GM20431 (cell line): ENCODE measurements around the gene VWF.

Experiments used
- in situ Hi-C: fragments of 300-500 bp; cut with MseI, MboI; formaldehyde crosslinking; loops from one replicate; pipeline ENCODE4 v1.15.0; 2020; ENCODE audit warnings: low sequenced_read_pairs; ENCODE audit not compliant: unreplicated experiment

VWF gene

DNA sequence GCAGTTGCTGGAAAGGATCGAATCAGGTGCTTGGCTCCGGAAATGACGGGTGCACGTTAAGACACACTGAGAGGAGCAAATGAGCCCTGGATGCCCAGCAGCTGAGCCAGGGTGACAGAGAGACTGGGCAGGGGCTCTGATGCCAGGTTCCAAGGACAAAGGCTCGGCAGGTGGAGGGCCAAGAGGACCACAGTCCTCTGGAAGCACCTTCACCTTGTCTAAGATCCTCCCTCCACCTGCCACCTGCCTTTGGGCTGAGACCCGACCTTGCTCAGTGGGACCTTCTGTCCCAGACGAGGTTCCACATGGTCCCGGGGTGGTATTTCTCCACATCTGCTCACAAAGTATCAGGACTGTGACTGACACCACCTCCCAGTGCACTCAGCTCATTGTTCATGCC is 180.4 kb downstream of the VWF start:
- in situ Hi-C loops: no loop called here

DNA sequence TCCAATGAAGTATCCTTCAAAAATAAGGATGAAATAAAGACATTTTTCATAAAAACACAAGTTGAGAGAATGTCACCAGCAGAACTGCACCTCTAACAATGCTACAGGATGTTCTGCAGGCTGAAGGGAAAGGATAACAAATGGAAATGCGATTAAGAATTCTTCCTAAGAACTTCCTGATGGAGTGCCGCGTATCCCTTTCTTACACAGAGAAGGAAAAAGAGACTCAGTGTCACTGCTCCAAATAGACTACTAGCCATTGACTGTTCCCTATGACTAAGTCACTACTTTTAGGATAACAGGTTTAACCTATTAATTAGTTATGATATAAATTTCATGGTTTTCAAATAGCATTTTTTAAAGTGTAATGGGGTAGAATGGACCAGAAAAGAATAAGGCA is 182.6 kb downstream of the VWF start:
- in situ Hi-C loops: no loop called here

DNA sequence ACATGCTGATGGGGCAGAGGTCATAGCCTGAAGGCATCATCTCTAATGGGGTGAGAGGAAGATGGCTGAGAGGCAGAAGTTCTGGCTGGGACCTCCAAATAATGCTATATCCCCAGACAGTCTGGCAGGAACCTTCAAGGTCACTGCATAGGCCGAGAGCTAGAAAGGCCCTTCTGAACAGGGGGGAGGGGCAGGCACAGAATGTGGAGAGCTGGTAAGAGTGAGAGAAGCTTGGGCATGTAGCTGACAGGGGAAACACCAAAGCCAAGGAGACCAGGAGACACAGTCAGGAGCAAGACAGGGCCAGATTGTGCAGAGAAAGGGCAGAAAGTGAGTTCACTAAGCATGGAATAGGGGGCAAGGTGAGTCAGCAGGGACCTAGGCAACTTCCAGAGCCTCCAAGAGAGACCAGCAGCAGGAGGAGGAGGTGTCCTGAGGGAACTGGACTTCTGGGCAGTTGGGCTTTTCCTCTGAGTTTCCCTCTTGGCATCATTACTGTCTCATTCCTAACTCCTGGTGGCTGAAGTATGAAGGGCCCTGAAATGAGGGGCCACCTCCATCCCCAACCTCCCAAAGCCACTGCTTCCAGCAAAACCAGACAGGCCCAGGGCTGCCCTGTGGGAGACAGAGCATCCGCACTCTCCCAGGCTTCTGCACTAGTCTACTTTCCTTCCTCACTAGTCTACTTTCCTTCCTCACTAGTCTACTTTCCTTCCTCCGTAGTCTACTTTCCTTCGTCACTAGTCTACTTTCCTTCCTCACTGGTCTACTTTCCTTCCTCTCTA is 196.5 kb downstream of the VWF start:
- in situ Hi-C loops: no loop called here

DNA sequence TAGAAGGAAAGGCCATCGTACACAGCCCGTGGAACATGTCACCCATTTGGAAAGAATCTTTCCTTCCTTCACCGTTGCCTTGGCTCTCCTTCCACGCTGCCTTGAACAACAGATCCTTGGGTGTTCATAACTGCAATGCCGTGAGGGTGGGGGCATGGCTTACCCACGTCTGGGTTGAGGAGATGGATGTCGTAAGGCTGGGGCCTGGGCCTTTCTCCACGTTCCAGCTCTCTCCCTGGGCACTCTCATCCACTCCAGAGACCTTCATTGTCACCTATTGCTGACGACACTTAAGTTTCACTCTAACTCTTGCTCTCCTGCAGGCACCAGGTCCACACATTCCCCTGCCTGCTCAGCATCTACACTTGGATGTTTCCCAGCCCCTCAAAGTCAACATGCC is 198.8 kb downstream of the VWF start:
- in situ Hi-C loops: no loop called here

DNA sequence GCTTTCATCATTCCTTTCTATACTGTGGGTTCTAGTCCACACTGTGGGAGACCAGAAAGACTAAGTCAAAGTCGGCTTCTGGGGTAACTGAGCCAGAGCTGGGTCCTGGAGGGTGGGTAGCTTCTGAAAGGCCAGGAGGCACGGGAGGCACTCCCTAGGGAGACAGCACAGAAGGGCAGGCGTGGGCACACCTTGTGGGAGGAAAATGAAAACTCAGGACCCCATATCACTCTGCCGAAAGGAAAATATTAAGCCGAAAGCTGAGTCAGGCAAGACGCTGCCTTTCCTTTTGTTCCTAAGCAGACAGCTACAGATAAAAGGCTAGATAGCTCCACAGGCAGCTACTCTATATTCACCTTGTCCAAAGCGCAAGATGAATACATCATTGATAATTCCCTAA is 200.1 kb downstream of the VWF start:
- in situ Hi-C loops: no loop called here

DNA sequence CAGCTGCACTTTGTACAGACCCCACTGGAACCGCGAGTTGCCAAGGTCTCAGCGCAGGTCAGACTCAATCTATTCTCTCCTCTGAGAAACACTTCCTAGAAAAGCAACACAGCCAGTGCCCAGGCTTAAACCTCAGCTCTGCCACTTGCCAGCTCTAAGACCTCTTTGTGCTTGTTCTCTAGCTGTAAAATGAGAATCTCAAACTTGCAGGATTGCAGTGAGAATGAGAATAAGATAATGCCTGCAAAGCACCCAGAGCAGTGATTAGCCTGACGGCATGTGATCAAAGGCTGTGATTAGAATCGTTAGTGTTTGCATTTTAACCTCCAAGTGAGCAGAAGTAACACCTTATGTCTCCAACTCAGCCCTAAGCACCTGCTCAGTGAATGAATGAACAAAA is 200.7 kb downstream of the VWF start:
- in situ Hi-C loops: no loop called here

DNA sequence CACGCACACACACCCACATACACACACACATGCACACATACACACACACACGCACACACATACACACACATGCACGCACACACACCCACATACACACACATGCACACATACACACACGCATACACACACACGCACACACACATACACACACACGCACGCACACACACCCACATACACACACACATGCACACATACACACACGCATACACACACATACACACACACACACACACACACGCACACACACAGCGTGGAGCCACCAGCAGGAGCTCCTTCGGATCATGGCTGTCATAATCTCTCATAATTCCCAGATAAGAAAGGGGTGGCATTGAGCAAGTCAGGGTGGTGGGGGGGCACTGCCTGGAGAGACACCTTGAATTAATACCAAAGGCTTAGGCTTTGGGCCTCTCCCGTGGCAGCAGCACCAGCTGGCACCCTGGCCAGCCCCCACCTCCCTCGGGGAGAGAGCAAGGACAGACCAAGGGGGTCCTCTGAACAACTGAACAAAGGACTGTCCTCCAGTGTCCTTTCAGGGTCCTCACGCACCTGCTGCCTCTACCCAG is 201.3 kb downstream of the VWF start:
- in situ Hi-C loops: no loop called here

DNA sequence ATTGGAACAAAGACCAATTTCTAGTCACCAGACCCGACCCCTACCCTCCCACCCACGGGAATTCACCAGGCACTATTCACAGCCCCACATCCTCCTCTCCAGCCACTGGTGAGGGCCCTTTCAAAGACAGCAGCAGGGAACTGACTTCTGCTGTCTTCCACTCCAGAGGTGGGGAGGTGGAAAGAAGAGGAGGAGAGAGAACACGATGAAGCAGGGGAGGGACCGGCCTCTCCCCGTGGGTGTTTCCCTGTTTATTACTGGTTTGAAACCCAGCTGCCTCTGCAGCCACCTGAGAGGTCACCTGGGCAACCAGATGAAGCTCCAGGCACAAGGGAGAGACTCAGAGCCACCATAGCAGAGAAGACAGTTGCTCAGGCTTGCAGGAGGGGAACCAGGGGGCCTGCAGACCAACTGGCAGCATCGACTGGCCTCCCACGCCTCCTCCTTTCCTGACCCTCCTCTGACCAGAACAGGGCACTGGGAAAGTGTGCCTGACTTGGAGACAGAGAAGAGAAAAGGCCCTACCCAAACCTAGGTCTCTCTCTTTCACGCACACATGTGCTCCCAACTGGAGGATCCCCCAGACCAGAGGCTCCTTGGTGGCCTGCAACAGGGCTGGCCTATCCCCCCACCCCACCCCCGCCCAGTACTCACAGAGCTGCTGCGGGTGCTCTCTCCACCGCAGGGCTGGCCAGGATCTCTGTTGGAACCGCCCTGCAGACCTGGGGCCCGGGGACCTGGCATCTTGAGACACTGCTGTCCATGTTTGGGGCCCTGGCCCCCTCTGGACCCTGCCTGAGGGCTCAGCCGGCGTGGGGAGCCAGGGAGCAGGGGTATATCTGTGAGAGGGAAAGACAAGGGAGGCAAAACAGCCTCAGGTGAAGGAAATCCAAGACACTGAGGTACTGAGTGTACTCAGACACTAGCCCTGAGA is 202.2 kb downstream of the VWF start:
- in situ Hi-C loops: no loop called here

DNA sequence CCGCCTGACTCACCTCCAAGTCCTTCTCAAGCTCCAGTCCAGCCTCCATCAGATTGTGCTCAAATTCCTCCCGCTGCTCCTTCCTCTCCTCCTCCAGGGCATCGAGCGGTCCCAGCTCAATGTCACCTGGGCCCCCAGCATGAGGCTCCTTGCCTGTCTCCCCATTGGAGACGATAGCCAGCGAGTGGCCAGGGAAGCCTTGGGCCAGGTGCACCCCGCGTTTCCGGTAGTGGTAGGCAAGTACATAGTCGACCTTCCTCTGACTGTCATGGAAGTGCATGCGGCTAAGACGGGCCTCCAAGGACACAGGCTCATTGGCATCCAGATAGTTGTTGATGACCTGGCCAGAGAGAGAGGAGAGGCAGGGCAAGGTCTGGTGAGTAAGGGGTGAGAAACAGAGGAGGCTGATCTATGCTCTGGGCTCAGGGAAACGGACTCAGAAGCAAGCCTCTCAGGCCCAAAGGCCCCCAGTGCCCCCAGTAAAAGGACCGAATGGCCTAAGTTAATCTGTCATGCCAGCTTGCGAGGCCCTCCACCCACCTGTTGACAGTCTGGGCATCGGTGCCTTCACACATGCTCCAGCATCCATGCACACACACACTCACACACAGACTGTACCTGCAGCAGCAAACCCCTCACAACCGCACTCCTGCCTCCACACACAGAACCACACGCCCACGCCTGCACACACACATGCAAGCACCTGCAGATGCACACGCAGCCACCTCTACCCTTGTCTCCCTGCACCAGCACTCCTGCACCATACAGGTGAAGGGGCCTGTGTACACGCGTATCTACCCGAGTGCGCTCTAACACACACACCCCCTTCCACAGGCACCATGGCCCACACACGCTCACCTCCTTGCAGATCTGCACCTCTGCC is 203.2 kb downstream of the VWF start:
- in situ Hi-C loops: no loop called here

DNA sequence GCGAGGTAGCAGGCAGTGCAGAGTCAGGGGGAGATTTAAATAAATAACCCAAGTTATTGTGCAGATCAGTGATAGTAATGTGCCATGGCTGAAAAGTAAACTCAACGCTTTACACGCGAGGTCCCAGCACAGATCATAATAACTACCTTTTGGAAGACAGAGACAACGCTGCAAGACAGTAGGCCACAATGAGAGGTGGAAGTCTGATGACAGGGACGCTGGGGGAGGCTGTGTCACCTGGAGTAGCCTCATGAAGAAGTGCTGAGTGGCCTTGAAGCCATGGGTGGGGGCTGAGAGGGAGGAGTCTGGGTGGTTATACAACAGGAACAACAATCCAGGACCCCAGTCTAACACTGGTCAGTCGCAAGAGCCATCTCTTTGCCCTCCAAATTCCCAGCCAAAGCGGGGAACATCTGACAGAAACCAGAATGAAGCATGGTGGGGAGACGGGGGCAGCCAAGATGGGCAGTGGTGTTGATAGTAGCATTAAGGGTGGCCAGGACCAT is 207.6 kb downstream of the VWF start:
- in situ Hi-C loops: no loop called here

DNA sequence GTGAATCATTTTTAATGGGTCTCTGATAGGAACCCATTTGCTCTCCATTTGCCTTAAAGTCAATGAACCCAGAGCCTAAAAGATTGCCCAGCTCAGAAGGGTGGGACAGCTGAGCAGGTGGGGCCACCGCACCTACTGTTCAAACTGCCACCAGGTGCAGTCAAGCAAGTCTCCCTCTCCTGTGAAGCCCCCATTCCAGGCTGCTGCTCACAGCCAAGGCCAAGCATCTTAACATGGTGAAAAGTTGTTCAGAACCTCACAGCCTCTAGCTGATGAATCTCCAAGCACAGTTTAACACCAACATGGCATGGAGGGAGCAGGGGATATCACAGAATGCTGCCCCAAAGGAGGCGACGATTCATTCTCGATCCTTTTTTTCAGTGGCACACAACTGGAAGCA is 209.0 kb downstream of the VWF start:
- in situ Hi-C loops: no loop called here

DNA sequence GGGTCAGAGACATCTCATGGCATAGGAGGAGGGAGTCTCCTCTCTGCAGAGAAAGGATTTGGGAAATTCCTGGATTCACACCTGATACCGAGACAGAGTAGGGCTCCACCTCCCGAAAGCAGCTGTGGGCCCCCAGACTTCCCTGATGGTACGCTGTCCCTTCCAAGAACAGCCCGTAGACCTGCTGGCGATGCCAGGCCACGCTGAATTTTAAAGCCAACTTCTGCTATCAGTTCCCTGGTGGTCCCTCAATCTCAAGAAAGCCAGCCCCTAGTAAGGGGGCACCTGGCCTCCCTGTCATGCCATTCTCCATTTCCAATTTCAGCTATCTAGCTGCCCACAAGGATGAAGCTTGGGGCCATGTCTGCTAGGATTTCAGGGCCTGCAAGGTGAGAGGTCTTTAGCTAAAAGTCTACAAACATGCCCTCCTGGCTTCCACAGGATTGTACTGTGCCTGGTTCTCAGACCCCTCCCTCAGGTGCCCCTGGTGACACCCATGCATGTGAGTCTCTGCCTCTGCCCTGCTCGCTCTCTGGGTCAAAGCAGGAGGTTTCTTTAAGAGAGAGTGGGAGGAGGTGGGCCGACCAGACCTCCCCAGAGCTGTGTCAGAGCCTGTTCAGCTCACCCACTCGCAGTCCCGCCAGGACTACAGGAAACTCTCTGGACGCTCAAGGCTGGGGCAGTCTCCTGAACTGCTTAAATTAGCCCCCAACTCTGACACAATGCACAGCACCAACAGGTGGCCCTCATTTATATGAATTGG is 209.9 kb downstream of the VWF start:
- in situ Hi-C loops: no loop called here

DNA sequence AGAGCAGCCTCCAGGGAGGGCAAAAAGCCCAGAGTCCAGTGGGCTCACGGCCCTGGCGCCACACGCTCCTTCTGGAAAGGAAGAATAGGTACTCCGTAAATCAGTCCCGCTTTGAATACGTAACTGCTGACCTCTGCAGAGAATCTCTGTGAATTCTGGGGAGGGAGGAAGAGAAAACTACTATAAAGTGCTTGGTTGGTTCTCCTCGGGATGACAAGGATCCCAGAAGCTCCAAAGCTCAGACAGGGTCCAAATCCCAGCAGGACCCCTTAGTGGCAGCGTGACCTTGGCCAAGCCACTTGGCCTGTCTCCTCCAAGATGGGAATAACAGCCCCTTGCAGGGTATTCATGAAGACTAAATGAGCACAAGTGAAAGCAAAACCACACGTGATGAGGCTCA is 211.1 kb downstream of the VWF start:
- in situ Hi-C loops: no loop called here

DNA sequence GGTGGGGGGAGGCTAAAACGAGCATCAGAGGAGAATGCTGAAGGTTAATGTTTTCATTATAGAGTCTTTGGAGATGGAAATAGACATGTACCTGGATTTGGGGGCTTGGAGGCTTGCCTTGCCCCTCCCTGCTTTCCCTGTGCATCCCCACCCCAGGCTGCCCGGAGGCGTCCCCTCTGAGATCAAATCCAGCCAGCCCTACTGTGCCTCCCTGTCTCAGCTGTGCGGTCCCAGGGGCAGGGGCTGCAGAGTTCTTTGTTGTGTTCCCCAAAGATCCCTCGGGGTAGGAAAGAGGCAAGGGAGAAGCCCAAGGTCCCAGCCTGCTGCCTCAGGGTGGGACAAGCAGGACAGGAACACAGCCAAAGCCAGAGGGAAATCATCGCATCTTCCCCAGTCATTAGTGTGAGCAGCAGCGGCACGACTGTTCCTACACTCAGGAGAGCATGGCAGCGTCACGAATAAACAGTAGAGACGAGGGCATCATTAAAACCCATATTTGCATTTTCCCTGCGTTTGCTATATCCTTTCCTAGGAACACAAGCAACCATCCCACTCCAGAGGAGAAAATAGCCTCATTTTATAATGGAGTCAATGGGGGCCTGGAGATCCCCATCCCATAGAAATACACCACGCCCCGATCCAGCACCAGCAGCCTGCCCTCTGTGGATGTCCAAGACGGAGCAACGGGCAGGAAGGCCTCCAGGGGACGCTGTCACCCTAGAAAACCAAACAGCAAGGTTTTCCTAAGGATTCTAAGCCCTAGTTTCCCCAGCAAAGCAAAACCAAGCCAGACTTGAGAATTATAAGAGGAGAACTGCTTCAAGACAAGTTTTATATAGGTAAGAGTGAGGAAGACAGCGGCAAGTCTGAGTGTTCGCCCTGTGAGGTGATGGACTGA is 211.8 kb downstream of the VWF start:
- in situ Hi-C loops: no loop called here

DNA sequence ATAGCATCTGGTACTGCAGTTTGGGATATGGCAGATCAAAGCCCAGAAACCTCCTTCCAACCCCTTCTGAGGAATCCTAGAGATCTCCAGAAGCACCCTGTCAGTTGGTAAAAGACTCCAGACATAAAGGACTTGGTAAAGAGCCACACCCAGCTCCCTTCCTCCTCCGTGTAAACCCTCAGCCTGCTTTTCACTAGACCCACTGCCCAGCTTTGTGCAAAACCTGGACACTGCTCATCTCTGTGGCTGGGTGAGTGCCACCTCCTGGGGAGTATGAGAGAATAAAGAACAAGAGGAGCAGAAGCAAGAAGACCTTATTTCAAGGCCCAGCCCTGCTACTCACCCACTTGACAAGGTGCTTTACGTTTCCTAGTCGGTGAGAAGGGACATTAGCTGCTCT is 212.5 kb downstream of the VWF start:
- in situ Hi-C loops: no loop called here

DNA sequence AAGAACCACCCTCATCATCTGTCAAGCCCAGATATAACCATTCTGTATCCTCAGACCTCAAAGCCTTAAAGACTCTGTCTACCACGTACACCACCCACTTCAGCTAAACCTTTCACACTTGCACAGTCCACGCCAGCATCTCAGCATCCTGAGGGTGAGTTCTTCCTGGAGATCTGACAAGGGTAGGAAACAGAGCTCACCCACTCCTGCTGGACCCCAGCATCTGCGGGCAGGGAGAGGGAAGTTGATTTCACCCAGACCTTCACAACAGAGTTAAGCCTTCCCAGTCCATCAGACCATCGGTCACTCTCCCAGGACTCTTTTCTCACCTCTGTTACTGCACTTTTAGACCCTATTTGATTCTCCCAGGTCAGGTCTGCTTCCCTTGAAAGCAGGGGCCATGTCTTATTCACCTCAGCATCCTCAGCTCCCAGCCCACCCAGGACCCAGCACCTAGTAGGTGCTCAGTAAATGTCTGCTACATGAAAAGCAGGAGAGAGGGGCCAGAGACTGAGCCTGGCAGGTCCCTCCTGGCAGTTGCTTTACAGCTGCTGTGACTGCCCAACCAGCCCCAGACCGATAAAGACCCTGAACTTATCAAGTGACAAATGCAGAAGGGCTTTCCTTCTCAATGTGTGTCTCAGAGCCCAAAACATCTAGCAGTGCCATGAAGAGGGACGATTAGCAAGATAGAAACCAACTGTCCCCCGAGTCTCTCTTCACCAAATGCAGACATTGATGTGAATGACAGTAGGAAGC is 213.5 kb downstream of the VWF start:
- in situ Hi-C loops: no loop called here

DNA sequence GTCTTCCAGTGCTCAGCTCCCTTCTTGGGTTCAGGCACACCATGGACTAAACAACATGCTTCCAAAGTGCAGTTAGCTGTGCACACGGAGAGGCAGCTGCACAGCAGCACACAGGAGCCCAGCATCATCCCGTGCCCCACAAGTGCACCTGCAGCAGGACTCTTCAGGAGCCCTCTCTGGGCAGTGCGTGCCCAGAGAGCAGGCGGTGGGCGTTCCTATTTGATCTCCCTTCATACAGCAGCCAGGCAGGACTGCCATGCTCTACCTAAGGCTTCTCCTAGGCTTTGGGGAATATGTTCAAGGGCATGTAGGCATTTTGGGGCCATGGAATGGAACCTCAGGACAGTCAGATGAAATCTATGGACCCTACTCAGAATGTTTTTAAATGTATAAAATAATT is 214.9 kb downstream of the VWF start:
- in situ Hi-C loops: no loop called here

DNA sequence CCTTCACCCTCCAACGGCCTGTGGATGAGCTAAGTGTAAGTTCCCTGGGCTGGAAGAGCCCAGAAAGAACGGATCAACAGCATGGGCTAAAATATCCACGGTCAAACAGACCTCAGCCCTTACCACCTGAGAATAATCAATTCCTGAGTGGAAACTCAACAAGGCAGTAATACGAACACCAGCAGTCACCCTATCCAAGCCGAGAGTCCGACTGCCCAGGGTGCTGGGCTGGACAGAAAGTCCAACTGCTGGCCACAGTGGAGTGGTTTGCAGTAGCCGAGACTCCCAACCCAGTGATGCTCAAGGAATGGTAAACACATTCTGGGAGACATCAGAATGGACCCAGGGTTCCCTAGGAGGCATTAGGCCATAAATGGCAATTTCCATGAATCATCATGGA is 216.2 kb downstream of the VWF start:
- in situ Hi-C loops: no loop called here
